ES-I3 (cell line): ENCODE measurements around the gene MMEL1.

Source experiments
- H3K36me3 ChIP-seq: 2 replicates; pipeline ENCODE4 v1.6.1; 2013; ENCODE audit warnings: mild to moderate bottlenecking, low read length, control low read depth, moderate library complexity; ENCODE audit not compliant: insufficient read depth
- H3K4me1 ChIP-seq: 2 replicates; pipeline ENCODE4 v1.6.1; 2013; ENCODE audit warnings: mild to moderate bottlenecking, control low read depth, low read length; ENCODE audit not compliant: insufficient read depth
- H3K9ac ChIP-seq: 2 replicates; pipeline ENCODE4 v1.6.1; 2013; ENCODE audit warnings: low read depth, mild to moderate bottlenecking, low read length, moderate library complexity
- H3K9me3 ChIP-seq: 2 replicates; pipeline ENCODE4 v1.6.1; 2013; ENCODE audit warnings: mild to moderate bottlenecking, low read length, moderate library complexity; ENCODE audit not compliant: control insufficient read depth, insufficient read depth

MMEL1 gene

DNA sequence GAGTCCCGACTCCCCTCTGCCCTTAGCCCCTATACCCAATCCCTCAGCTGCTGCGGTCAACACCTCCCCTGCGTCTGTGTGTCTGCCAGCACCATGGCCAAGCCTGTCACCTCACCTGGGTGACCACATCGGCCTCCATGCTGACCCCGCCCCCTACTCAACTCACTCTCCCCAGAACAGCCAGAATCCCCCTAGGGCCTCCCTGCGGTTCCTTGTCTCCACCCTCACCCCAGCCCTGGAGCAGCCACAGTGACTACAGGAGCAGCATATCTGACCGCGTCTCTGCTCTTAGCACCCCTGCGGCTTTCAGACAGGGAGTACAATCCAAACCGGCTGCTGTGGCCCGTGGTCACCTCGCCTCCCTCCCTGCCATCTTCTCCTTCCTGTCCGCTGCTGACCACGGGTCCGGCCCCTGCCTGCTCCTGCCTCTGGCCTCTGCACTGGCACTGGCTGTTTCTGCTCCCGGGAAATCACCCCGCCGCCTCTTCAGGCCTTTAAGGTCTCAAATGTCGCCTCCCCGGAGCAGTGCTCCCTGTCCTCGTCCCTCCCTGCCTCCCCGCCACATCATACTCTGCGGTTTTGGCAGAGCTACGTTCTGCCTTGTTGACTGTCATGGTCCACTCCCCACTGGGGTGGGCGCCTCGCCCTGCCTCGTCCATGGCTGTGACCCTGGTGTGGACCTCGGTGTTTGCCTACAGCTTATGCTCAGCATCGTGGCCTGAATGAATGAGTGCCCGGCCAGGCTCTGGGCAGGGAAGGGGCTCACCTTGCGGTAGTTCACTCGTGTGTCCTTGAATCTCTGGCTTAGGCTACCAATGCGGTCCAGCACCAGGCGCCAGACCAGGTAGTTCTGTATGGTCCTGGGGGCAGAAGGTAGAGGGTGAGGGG is 35.1 kb downstream of the MMEL1 start:
- H3K36me3 ChIP-seq, result no peaks in the 10 kb centered on the region
- H3K4me1 ChIP-seq, result no peaks in the 10 kb centered on the region
- H3K9me3 ChIP-seq, result no peaks in the 10 kb centered on the region; the same call in 1 of the 2 replicates
- no peak overlapping the region for H3K9ac ChIP-seq

DNA sequence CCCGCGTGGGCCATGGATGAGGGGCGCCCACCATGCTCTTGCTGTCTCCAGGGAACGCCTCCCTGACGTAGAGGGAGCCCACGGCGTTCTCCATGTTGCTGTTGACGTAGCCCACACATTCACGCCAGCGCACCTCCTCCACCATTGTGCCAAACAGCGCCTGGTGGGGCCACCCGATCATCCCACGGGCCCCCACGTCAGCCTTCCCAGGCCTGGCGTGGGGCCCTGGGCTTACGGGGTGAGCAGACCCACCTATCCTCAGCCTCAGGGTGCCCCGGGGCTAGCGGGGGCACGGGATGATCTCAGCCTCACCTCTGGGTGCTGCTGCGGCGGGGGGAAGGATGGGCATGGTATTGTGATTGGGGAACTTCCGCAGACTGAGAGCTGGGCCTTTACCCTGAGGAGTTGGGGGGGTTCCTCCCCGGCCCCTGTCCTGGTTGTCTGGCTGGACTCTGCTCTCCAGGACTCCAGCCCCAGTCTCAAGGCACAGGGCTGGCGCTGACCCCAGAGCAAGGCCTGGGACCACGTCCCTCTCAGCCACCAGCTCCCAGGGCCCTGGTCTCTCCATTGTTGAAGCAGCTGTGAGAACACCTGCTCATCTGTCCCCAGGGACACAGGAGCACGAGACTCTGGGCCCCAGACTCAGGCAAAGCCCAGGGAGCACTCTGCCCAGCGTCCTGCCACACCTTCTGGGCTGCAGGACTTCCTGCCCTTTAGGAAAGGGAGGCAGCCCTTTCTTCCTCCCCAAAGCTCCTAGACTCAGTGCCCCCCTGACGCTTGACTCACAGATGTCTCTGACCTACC is 36.1 kb downstream of the MMEL1 start:
- Histone ChIP-seq H3K9me3 (no peaks in the 10 kb centered on the region; the same call in 1 of the 2 replicates), H3K36me3 (no peaks in the 10 kb centered on the region), H3K4me1 (no peaks in the 10 kb centered on the region), H3K9ac (no peak overlapping the region)

DNA sequence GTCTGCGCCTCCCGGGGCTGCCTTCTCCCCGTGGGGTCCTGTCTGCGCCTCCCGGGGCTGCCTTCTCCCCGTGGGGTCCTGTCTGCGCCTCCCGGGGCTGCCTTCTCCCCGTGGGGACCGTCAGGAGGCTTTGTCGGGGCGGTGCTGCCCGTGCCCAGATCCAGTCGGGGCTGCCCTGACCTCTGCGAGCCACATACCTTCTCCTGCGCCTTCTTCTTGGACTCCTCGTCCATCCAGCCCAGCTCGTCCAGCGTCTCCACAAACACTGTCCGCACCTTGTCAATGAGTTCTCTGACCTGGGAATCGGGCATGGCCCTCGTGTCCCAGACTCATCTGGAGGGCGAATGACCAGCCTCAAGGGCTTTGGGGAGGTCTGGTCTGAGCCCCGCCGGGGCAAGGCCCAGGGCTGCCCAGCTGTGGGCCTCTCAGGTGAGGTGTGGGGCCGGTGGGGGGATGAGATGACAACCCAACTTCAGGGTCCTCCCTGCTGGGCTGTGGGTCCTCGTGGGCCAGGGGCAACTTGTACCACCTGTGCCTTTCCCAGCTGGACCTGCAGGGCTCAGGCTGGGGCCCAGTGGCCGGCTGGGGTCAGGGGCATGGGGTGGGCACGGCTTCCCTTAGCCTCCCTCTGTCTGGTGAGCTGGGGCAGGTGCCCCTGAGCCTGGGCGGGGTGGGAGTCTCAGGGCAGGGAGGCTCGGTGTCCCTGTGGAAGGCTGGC is 36.8 kb downstream of the MMEL1 start:
- H3K9me3 ChIP-seq, result no peaks in the 10 kb centered on the region; the same call in 1 of the 2 replicates
- no peaks in the 10 kb centered on the region for H3K36me3 ChIP-seq
- H3K9ac ChIP-seq, result no peak overlapping the region
- no peaks in the 10 kb centered on the region for H3K4me1 ChIP-seq

DNA sequence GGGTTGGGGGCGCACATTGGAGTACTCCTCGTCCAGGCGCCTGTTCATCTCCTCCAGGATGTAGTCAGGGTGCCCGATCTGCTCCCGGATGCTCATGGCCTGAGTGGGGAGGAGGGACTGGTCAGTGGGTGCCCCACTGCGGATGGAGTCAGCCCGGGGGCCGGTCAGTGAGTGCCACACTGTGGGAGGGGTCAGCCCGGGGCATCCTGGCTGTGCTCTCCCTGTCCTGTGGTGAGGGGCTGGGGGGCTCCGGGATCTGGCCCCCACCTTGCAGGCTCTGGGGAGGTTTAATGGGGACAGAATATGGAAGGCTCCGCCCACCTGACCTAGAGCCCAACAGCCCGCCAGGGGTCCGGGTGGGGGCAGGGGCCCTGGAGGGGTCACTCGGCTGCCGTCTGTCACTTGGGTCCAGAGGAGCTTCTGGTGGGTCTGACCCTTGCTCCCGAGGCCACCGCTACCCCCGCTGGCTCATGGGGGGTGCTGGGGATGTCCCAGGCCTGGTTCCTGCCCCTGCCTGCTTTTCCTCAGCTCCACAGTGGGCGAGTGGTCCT is 37.5 kb downstream of the MMEL1 start:
- H3K9ac ChIP-seq, result no peak overlapping the region

DNA sequence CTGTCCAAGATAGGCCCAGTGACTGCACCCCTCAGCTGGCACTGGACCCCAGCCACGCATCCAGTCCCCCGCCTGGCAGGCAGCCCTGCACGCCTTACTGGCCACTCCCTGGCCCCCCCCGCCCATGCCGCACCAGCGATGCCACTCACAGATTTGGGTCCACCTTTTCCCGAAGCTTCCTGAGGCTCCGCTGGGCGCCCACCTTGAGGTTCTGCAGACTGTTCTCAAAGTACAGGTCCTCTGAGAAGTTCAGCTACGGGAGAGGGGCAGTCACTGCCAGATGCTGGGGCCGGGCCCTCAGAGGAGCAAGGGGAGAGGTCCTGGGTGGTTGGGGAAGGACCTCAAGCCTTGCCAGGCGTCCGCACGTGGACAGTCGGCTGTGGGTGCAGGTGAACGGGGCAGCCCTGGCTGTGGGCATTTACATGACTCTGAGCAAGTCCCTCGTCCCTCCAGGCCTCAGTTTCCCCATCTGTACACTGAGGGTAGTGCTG is 38.1 kb downstream of the MMEL1 start:
- no peaks in the 10 kb centered on the region for H3K4me1 ChIP-seq
- H3K9ac ChIP-seq, result no peak overlapping the region
- no peaks in the 10 kb centered on the region; the same call in 1 of the 2 replicates for H3K9me3 ChIP-seq
- H3K36me3 ChIP-seq, result no peaks in the 10 kb centered on the region

More for the DNA sequence above, 37.5 kb downstream of the MMEL1 start:
- H3K9me3 ChIP-seq, result no peaks in the 10 kb centered on the region; the same call in 1 of the 2 replicates
- no peaks in the 10 kb centered on the region for H3K4me1 ChIP-seq
- H3K36me3 ChIP-seq, result no peaks in the 10 kb centered on the region

DNA sequence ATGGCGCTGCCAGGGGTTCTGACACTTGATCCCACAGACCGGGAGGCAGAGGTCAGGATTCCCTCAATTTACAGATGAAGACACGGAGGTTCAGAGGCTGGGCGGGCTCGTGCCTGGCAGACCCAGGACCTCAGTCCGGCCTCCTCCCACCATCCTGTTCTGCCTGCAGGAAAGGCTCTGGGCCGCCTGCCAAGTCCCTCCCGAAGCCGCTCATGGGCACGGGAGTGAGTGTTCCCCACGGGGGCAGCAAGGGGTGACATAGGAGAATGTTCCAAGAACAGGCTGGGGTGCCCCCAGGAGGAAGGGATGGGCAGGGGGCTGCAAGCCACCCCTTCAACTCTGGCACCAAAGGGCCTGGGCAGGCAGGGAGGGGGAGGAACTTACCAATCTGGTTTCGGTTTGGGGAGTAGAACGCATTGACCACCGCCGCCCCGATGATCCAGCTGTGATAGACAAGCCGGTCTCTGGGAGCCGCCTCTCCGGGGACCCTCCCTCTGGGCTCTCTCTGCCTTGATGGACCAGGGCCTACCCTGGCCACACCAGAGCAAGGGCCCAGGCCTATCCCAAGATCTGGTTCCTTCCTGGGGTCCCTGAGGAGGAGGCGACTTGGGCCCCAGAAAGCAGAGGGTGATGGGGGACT is 38.7 kb downstream of the MMEL1 start:
- Histone ChIP-seq H3K4me1 (no peaks in the 10 kb centered on the region), H3K36me3 (no peaks in the 10 kb centered on the region), H3K9me3 (no peaks in the 10 kb centered on the region; the same call in 1 of the 2 replicates), H3K9ac (no peak overlapping the region)

DNA sequence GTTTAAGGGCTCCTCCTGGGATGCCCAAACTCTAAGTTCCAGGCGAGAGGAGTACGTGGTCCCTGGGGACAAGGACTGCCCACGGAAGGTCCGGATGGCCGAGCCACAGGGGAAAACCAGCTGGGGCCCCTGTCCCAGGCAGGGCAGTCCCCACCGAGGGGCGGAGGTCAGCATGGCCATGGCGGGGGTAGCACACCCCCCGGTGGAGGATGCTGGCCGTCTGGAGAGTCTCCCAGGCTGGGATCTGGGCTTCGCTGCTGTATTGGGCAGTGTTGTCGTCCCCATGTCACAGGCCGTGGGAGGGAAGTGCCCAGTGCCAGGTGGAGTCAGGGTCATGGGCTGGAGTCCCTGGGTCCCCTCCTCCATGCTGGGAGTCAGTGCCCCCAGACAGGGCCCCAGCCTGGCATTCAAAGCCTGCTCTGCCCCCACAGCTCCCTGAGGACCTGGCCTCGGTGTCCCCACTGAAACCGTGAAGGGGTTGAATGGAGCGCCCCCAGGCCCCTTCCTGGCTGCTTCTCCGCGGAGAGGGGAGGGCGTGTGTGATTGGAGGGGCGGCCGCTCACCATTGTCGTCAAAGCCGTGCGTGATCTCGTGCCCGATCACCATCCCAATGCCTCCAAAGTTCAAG is 39.5 kb downstream of the MMEL1 start:
- no peaks in the 10 kb centered on the region for H3K4me1 ChIP-seq
- no peaks in the 10 kb centered on the region; the same call in 1 of the 2 replicates for H3K9me3 ChIP-seq

DNA sequence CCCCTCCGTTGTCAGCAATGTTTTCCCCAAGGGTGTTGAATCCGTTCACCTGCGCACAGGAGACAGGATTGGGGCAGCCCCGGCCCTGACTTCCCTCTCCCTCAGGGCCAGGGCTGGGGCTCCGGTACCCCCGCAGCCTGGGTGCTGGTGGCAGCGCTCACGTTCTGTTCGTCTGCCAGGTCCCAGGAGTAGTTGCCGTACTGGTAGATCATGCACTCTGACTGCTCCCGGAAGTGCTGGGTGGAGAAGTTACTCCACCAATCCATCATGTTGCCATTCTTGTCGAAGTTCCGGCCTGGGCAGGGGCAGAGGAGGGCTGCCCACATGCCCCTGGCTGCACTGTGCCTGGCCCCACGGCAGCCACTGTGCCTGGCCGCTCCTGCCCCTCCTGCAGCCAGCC is 40.1 kb downstream of the MMEL1 start:
- no peaks in the 10 kb centered on the region for H3K9me3 ChIP-seq
- no peak overlapping the region for H3K9ac ChIP-seq
- no peaks in the 10 kb centered on the region for H3K4me1 ChIP-seq
- no peaks in the 10 kb centered on the region for H3K36me3 ChIP-seq

More for the DNA sequence above, 39.5 kb downstream of the MMEL1 start:
- Histone ChIP-seq H3K36me3 (no peaks in the 10 kb centered on the region), H3K9ac (no peak overlapping the region)

DNA sequence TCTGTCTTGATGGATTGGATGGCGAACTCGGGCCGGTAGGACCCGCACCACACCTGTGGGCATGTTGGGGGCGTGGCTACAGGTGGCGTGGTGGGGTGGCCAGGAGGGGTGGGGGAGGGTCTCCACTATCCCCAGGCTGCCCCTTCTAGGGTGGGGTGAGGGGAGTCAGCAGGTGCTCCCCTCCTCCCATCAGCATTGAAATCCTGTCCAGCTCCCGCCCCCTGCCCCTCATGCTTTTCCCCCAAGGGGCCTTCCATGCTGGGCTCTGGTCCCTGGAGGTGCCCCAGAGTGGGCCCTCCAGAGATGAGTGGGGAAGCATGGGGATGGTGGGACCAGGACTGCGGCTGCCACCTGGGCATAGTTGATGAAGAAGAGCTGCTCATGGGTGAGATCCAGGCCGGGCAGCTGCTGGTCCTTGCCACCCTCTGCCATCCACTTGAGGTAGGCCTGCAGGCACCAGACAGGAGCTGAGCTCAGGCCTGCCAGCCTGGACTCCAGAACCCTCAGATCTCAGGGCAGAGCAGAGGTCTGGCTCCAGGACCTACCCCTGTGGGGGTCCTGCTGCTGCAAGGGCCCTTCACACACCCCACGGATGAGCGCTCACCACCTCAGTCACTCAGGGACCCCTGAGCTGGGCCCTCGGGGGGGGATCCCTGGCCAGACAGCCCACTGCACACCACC is 41.1 kb downstream of the MMEL1 start:
- Histone ChIP-seq H3K9me3 (no peaks in the 10 kb centered on the region), H3K4me1 (no peaks in the 10 kb centered on the region), H3K9ac (no peak overlapping the region), H3K36me3 (no peaks in the 10 kb centered on the region)

DNA sequence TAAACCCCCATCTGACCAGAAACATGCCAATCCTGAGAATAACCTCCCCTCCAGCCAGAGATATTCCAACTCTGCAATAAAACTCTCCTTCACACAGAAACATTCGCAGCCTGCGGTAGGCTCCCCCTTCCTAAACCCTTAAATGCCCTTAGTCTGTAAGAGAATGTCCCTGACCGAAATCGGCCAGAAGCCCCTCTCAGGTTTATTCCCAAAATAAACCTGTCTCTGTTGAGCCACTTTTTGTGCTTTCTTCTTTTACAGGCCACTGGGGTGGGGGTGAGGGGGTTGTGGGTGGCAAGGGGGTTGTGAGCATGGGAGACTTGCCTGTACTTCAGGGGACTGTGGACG is 41.6 kb downstream of the MMEL1 start:
- Histone ChIP-seq H3K9me3 (no peaks in the 10 kb centered on the region), H3K4me1 (no peaks in the 10 kb centered on the region), H3K36me3 (no peaks in the 10 kb centered on the region), H3K9ac (no peak overlapping the region)

DNA sequence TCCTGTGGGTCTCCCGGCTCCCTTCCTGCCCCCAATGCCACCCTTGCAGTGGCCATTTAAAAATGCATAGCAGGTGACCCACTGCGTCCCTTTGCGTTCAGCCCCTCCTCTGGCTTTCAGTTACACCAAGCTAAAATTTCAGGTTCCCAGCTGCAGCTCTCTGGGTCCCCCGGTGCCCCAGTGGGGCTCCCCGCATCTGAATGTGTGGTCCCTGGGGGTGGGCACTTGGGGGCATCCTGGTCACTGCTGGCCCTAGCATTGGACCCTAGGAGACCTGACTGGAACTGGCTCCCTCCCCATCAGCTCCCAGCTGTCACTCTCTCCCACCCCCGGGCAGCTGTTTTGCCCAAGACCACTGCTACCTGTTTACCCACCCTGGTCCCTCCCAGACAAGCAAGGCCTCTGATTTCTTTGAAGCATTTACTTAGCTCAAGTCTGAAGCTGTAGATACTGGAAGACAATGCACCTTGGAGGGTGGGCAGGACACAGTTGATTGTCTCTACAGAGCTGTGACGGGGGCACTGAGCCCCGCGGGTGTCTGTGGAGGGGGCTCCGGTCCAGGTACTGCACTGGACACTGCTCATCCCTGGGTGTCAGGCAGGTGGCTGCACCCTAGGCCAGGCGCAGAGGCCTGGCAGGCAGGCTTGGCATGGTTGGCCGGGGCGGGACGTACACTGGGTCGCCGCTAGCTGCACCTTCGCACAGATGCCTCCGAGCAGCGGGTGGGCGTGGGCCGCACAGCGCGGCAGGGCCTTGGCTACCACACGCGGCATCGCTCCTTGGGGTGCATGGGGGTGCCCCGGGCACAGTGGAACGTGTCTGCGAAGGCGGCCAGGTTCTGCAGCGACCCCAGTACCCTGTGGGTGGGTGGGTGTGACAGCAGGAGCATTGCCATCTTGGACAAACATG is 42.3 kb downstream of the MMEL1 start:
- H3K9ac ChIP-seq, result no peak overlapping the region
- no peaks in the 10 kb centered on the region for H3K9me3 ChIP-seq
- no peaks in the 10 kb centered on the region for H3K4me1 ChIP-seq
- H3K36me3 ChIP-seq, result no peaks in the 10 kb centered on the region
